ENCODE measurements around the gene SLC37A3. TPM values are rescaled to one million over a fixed set of nuclear protein-coding genes. Genes with fewer than 3 reads are reported as not detected.
A peak's percentile ranks its signal among the peaks of the same experiment; 100 is the strongest.

SLC37A3 gene
- total and polyA plus RNA-seq, 2 donors (not counting 1 experiment from before 2014, with no cell fraction given), result 9.1 to 20.1 TPM

DNA sequence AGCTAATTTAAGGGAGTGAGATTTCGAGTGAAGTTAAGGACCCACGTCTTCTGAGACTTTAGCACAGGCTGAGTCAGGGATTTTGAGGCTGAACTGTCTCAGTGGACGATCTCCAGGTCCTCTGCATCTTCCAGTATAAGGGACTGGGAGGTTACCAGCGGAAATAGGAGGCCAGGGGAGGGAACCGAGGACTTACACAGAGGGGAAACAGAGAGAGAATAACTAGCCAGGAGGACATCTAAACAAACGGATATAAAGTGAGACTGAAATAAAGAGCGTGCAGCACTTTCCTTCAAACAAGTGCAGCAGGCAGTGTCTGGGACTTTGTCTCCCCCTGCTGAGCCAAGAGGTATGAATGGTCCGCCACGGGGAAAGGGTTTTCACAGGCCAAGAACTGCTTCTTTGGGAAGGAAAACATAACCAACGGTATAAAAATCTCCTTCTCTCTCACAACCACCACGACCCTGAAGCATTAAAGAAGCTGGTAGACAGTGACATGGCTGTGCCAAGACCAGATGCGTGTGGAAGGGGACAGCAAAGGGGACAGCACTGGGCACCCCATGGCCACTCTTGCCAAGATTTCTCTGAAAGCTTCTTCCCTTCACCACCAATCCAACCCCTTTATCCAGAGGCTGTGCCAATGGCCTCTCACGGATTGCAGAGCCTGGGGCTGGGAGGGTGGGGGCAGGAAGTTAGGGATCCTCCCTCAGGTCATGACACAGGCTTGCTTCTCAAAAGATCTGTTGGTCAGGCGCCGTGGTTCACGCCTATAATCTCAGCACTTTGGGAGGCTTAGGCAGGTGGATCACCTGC, 72.0 kb downstream of the SLC37A3 start:
- Mint-ChIP-seq H3K4me1 (no peaks in the 10 kb centered on the region), H3K9me3 (ENCODE audit: insufficient read depth) (no peaks in the 10 kb centered on the region), H3K27ac (no peak overlapping the region), H3K27me3 (no peaks in the 10 kb centered on the region), H3K4me3 (no peak overlapping the region)
- H3K79me2 ChIP-seq (ENCODE audit: control insufficient read depth, insufficient read depth, low read length), result no peaks in the 10 kb centered on the region
- no peak overlapping the region for H3K9ac ChIP-seq (ENCODE audit: low read length)
- TF ChIP-seq, protein P1, sequence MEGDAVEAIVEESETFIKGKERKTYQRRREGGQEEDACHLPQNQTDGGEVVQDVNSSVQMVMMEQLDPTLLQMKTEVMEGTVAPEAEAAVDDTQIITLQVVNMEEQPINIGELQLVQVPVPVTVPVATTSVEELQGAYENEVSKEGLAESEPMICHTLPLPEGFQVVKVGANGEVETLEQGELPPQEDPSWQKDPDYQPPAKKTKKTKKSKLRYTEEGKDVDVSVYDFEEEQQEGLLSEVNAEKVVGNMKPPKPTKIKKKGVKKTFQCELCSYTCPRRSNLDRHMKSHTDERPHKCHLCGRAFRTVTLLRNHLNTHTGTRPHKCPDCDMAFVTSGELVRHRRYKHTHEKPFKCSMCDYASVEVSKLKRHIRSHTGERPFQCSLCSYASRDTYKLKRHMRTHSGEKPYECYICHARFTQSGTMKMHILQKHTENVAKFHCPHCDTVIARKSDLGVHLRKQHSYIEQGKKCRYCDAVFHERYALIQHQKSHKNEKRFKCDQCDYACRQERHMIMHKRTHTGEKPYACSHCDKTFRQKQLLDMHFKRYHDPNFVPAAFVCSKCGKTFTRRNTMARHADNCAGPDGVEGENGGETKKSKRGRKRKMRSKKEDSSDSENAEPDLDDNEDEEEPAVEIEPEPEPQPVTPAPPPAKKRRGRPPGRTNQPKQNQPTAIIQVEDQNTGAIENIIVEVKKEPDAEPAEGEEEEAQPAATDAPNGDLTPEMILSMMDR (IDR thresholded peaks at IDR 0.05), result peak; percentile 54
- no peak for TF ChIP-seq EZH2 (IDR thresholded peaks at IDR 0.05; ENCODE audit: borderline replicate concordance, insufficient read depth, low read depth, low read length, poor library complexity, severe bottlenecking)
- ChIA-PET CTCF (interaction anchor here (0.7 to 1.7 kb wide), 8 partner anchors 18 to 681 kb away, joined by 3 to 9 read pairs (median 3); no protein-coding TSS in a partner anchor), POLR2A (interaction anchor here (1.2 kb wide), 1 partner anchor 150 kb away, joined by 5 read pairs; the partner anchor contains the start of gene KDM7A)
- H3K4me1 ChIP-seq (ENCODE audit: control insufficient read depth in 2 of 2, insufficient read depth in 2 of 2, low read length in 2 of 2), result peaks cover 5% of the 10 kb centered on the region in 2 donors
- peak overlapping the region; percentile 43 for H3K4me2 ChIP-seq (replicated peaks; ENCODE audit: low read depth, low read length, poor library complexity, severe bottlenecking)
- WGBS (ENCODE audit: insufficient coverage), result 45% methylated on average over 14 of the region's 16 CpGs
- peak; percentile 61 for ATAC-seq (ENCODE audit: low read depth)
- no peaks in the 10 kb centered on the region for H4K20me1 ChIP-seq (ENCODE audit: control insufficient read depth, insufficient read depth, low read length, poor library complexity, severe bottlenecking)
- H2AFZ ChIP-seq (ENCODE audit: insufficient read depth, low read depth, low read length, poor library complexity, severe bottlenecking), result peak overlapping the region; percentile 39
- H3K27ac ChIP-seq (ENCODE audit: low read length in 2 of 2), result no peak overlapping the region
- DNase-seq, result peak; percentile 51
- intact Hi-C loops (cut with micrococcal nuclease), result loop anchor here (1.0 kb wide), 1 partner anchor 151 kb away; no protein-coding TSS in a partner anchor
- H3K9me3 ChIP-seq (ENCODE audit: control extremely low read depth in 1 of 3, control insufficient read depth in 2 of 3, insufficient read depth in 1 of 3, low read length in 2 of 3), result no peaks in the 10 kb centered on the region
- no peak overlapping the region for H3K4me3 ChIP-seq (ENCODE audit: control extremely low read depth in 1 of 5, extremely low read depth in 1 of 5, insufficient read depth in 1 of 5, low read depth in 2 of 5, low read length in 4 of 5)
- no peaks in the 10 kb centered on the region for H3K27me3 ChIP-seq (replicated peaks in 1 of 4; ENCODE audit: control extremely low read depth in 1 of 4, control insufficient read depth in 3 of 4, insufficient read depth in 4 of 4, low read length in 3 of 4)
- H3K36me3 ChIP-seq (replicated peaks in 1 of 2; ENCODE audit: control extremely low read depth in 1 of 2, control insufficient read depth in 1 of 2, extremely low read depth in 1 of 2, insufficient read depth in 2 of 2, low read length in 1 of 2), result no peaks in the 10 kb centered on the region

DNA sequence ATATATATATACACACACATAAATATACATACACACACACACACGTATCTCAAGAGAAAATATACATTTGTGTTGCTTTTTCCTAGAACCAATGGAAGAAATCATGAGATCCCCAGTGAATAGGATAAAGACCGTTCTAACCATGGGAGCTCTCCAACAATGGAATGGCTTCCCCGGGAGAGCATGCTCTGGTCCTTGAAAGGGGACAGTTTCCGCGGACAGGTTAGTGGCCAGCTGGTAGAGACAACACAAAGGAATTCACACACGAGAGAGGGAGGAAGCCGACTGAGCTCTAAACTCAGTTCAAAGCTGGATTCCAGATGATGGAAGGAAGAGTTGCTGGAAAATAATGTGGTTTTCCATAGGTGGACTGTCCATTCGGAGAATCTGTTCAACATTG, 72.7 kb downstream of the SLC37A3 start:
- H4K20me1 ChIP-seq (ENCODE audit: control insufficient read depth, insufficient read depth, low read length, poor library complexity, severe bottlenecking), result no peaks in the 10 kb centered on the region
- H3K4me3 ChIP-seq (ENCODE audit: control extremely low read depth in 1 of 5, extremely low read depth in 1 of 5, insufficient read depth in 1 of 5, low read depth in 2 of 5, low read length in 4 of 5), result no peak overlapping the region
- H3K27me3 ChIP-seq (replicated peaks in 1 of 4; ENCODE audit: control extremely low read depth in 1 of 4, control insufficient read depth in 3 of 4, insufficient read depth in 4 of 4, low read length in 3 of 4), result no peaks in the 10 kb centered on the region
- DNase-seq, result no peak
- no peak overlapping the region for H2AFZ ChIP-seq (ENCODE audit: insufficient read depth, low read depth, low read length, poor library complexity, severe bottlenecking)
- no peak overlapping the region for H3K27ac ChIP-seq (ENCODE audit: low read length in 2 of 2)
- ATAC-seq (ENCODE audit: low read depth), result no peak
- Mint-ChIP-seq H3K9me3 (ENCODE audit: insufficient read depth) (no peaks in the 10 kb centered on the region), H3K4me1 (no peaks in the 10 kb centered on the region), H3K27me3 (no peaks in the 10 kb centered on the region), H3K4me3 (no peak overlapping the region), H3K27ac (no peak overlapping the region)
- H3K9me3 ChIP-seq (ENCODE audit: control extremely low read depth in 1 of 3, control insufficient read depth in 2 of 3, insufficient read depth in 1 of 3, low read length in 2 of 3), result no peaks in the 10 kb centered on the region
- H3K79me2 ChIP-seq (ENCODE audit: control insufficient read depth, insufficient read depth, low read length), result no peaks in the 10 kb centered on the region
- POLR2A ChIA-PET, result interaction anchor here (1.2 kb wide), 1 partner anchor 149 kb away, joined by 5 read pairs; the partner anchor contains the start of gene KDM7A
- intact Hi-C loops (cut with micrococcal nuclease), result no loop called here
- H3K4me1 ChIP-seq (ENCODE audit: control insufficient read depth in 2 of 2, insufficient read depth in 2 of 2, low read length in 2 of 2), result peaks cover 5% of the 10 kb centered on the region in 2 donors
- 100% methylated on average over 5 of the region's 8 CpGs for WGBS (ENCODE audit: insufficient coverage)
- CTCF ChIA-PET, result interaction anchor here (0.9 to 1.7 kb wide), 5 partner anchors 17 to 680 kb away, joined by 3 to 9 read pairs (median 4); no protein-coding TSS in a partner anchor
- no peak for TF ChIP-seq EZH2 (IDR thresholded peaks at IDR 0.05; ENCODE audit: borderline replicate concordance, insufficient read depth, low read depth, low read length, poor library complexity, severe bottlenecking)
- TF ChIP-seq, protein P1 (IDR thresholded peaks at IDR 0.05), result no peak
- no peak overlapping the region for H3K9ac ChIP-seq (ENCODE audit: low read length)
- no peaks in the 10 kb centered on the region for H3K36me3 ChIP-seq (replicated peaks in 1 of 2; ENCODE audit: control extremely low read depth in 1 of 2, control insufficient read depth in 1 of 2, extremely low read depth in 1 of 2, insufficient read depth in 2 of 2, low read length in 1 of 2)
- no peak overlapping the region for H3K4me2 ChIP-seq (replicated peaks; ENCODE audit: low read depth, low read length, poor library complexity, severe bottlenecking)

Data from B cell (primary cell).